NCI-H345 treated with DMSO at 0.1 percent for 48 hours (cell line): ENCODE results near the gene UBXN6.

ENCODE experiments used
- DNase-seq: peaks from one replicate; lab custom pipeline; 2025; ENCODE audit not compliant: unreplicated experiment; lab: John Stamatoyannopoulos, UW

UBXN6 gene

GRCh38 chr19:4493929-4494690 lies 36.5 kb upstream of the UBXN6 start:
- DNase-seq, result no peak

GRCh38 chr19:4493104-4493928 lies 35.7 kb upstream of the UBXN6 start:
- DNase-seq, result no peak

- DNase-seq, result no peak
Observed at GRCh38 chr19:4492337-4493103, 34.9 kb upstream of the UBXN6 start.

- DNase-seq, result no peak
Observed at GRCh38 chr19:4491446-4491845, 33.9 kb upstream of the UBXN6 start.

GRCh38 chr19:4488496-4488895 lies 30.9 kb upstream of the UBXN6 start:
- DNase-seq, result no peak

GRCh38 chr19:4487572-4487971 lies 30.0 kb upstream of the UBXN6 start:
- DNase-seq, result no peak

- no peak for DNase-seq
Observed at GRCh38 chr19:4483385-4483784, 25.8 kb upstream of the UBXN6 start.

GRCh38 chr19:4482721-4483364 lies 25.2 kb upstream of the UBXN6 start:
- no peak for DNase-seq

GRCh38 chr19:4477034-4477801 lies 19.6 kb upstream of the UBXN6 start:
- DNase-seq, result no peak

- DNase-seq, result no peak
Observed at GRCh38 chr19:4474514-4475022, 17.0 kb upstream of the UBXN6 start.

- no peak for DNase-seq
Observed at GRCh38 chr19:4473763-4474513, 16.3 kb upstream of the UBXN6 start.

GRCh38 chr19:4473011-4473762 lies 15.6 kb upstream of the UBXN6 start:
- DNase-seq, result no peak

GRCh38 chr19:4472174-4472974 lies 14.8 kb upstream of the UBXN6 start, which contains the start of gene HDGFL2:
Gene HDGFL2 (plus strand): TSS chr19:4472297. CDS start chr19:4472351, 54 bp downstream.
- no peak for DNase-seq

- peak; percentile 100 for DNase-seq
Observed at GRCh38 chr19:4471403-4472173, 14.0 kb upstream of the UBXN6 start.

- DNase-seq, result no peak
Observed at GRCh38 chr19:4467835-4468234, 10.2 kb upstream of the UBXN6 start.

GRCh38 chr19:4464815-4465581 lies 7.4 kb upstream of the UBXN6 start:
- DNase-seq, result no peak
